NT2/D1 (cell line): Measurements from ENCODE around the gene ASRGL1.

Source experiments
- DNase-seq: peaks from one replicate; pipeline ENCODE4 v3.0.0-alpha.2; 2011; ENCODE audit warnings: low read depth, low spot score
- H3K27me3 ChIP-seq: 2 replicates; pipeline ENCODE4 v1.6.0; 2011; ENCODE audit warnings: mild to moderate bottlenecking; ENCODE audit not compliant: insufficient read length, insufficient read depth
- H3K36me3 ChIP-seq: 2 replicates; pipeline ENCODE4 v1.6.1; 2011; ENCODE audit warnings: mild to moderate bottlenecking, low read length, mixed read lengths; ENCODE audit not compliant: insufficient read depth, insufficient read length
- H3K4me1 ChIP-seq: 2 replicates; pipeline ENCODE4 v1.5.1; 2011; ENCODE audit not compliant: insufficient read depth, insufficient read length
- H3K4me3 ChIP-seq: 2 replicates; pipeline ENCODE4 v1.5.1; 2011; ENCODE audit warnings: low read depth; ENCODE audit not compliant: insufficient read length
- H3K9ac ChIP-seq: 2 replicates; pipeline ENCODE4 v1.6.0; 2011; ENCODE audit warnings: low read depth; ENCODE audit not compliant: insufficient read length
- H3K9me3 ChIP-seq: 2 replicates; pipeline ENCODE4 v1.5.1; 2011; ENCODE audit warnings: mild to moderate bottlenecking, low read length; ENCODE audit not compliant: insufficient read depth
- SUZ12 ChIP-seq: IDR thresholded peaks from 2 replicates; pipeline ENCODE4 v1.6.1; 2011; ENCODE audit not compliant: insufficient read length, insufficient read depth; ENCODE audit errors: extremely low read depth
- YY1 ChIP-seq: IDR thresholded peaks from 2 replicates; pipeline ENCODE4 v1.6.1; 2011; ENCODE audit not compliant: insufficient read length, insufficient read depth
- ZNF274 ChIP-seq: IDR thresholded peaks from 2 replicates; pipeline ENCODE4 v1.6.1; 2011; ENCODE audit warnings: mild to moderate bottlenecking, low read depth, low read length

ASRGL1 gene

GRCh38 chr11:62439785-62440602 lies 102.7 kb downstream of the ASRGL1 start:
- Histone ChIP-seq H3K4me1 (peaks cover 5% of the 10 kb centered on the region), H3K36me3 (no peaks in the 10 kb centered on the region), H3K9me3 (no peaks in the 10 kb centered on the region), H3K27me3 (no peaks in the 10 kb centered on the region), H3K9ac (no peak overlapping the region), H3K4me3 (no peak overlapping the region)
- no peak for TF ChIP-seq YY1
- no peak for TF ChIP-seq SUZ12
- TF ChIP-seq ZNF274: no peak
- no peak for DNase-seq
